Measurements from ENCODE around the gene CNOT10.

CNOT10 gene

DNA sequence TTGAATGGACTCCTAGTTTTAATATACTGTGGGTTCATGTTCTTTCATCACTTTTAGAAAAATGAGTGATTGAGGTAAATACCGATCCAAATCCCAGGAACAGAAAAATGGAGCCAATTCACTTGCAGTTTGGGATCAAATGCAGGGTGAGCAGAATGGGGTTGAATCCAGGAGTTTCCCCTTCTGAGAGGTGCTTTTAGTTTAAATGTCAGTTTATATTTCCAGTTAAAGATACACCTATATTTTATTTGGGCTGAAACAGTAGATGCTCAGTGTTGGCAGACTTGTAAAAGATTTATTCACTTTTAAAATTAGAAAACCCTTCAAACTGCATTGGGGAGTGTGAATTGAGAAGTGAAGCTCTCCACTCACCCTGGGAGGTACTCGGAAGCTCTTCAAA, 135.4 kb downstream of the CNOT10 start:
- DNase-seq: no peak

DNA sequence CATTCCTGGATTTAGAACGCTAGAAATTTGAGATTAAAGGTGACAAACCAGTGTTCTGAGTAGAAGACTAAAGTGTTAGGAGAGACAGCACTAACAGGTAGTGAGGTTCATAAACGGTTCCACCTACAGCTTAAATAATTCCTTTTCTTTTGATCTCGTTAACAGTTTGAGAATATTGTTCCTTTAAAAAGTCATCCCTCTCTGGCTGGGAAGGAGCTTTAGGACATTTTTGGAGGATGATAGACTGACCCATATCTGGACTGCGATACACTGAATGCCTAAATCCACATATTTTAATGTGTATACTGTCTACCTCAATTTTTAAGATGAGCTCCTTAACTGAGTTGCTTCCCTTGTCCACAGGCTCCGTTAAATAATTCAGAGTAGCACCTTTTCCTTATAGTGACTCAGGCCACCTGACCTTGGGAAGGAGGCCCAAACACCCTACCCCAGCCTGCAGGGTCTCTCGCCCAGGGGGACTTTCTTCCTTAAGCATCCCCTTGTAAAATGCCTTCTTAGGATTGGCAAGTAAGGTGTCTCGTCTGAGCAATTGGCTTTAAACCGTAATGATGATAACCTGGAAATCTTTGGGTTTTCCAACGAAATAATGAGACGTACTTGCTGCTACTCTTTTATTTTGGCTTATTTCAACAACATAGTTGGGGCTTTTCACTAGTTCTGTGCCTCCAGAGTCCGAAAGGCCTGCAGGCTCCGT, 136.1 kb downstream of the CNOT10 start:
- DNase-seq: no peak

- no peak for DNase-seq
Measured at GRCh38 chr3:32821686-32822296, 136.8 kb downstream of the CNOT10 start.

DNA sequence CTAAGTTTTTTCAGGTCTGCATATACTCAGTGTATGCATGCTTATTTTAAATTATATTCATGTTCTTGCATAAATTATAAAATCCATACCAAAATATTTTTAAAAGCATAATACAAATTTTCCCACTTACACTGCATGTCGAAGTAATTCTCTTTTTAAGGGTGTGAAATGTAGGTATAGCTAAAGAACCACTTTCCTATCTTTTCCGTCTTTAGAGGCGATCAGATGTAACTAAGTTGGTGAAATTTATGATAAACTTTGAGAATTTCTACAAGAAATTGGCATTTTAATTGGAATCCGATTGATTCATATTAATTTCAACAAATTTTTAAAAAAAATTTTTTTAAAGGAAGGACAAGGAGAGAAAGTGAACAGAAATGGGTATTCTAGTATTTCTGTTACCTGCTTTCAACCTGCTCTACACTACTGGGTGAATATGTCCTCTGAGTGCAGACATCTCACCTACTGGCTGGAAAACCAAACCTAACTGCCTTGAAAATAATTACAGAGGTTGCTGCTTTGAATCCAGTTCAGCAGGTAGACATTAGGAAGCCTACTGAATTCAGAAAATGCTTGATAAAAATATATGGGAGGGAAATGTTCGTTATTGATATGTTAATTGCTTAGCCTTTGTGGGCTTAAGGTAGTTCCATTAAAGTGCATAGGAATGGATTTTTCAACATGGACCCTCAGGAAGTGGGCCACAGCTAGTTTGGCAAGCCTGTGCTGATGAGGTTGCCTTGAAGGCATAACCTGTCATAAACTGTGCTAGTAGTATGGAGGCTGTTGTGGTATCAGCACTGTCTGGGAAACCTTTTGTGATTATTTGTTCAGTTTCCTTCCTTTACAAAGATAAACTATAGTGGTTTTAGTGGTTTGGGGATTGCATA, 137.9 kb downstream of the CNOT10 start:
- DNase-seq: no peak

All from NK-92 treated with Interleukin-12 subunit alpha and Interleukin-12 subunit beta, amount 100 ng/mL, for 24 hours (cell line).